HL-60 (cell line): ENCODE measurements around the gene PGS1.

Experiments used
- GABPA ChIP-seq: IDR thresholded peaks from 2 replicates; pipeline ENCODE4 v1.6.1; 2012; ENCODE audit warnings: low read depth
- POLR2AphosphoS5 ChIP-seq: IDR thresholded peaks from 2 replicates; pipeline ENCODE4 v1.6.1; 2012; ENCODE audit warnings: low read depth
- TF ChIP-seq, protein P1 (sequence below): IDR thresholded peaks from one replicate; pipeline ENCODE4 v1.5.1; 2011; ENCODE audit warnings: low read length, control low read depth, inconsistent platforms; ENCODE audit not compliant: insufficient read depth
- TF ChIP-seq, protein P2 (sequence below): IDR thresholded peaks from 2 replicates; pipeline ENCODE4 v1.6.1; 2012; ENCODE audit warnings: low read depth; ENCODE audit not compliant: insufficient replicate concordance

DNA sequence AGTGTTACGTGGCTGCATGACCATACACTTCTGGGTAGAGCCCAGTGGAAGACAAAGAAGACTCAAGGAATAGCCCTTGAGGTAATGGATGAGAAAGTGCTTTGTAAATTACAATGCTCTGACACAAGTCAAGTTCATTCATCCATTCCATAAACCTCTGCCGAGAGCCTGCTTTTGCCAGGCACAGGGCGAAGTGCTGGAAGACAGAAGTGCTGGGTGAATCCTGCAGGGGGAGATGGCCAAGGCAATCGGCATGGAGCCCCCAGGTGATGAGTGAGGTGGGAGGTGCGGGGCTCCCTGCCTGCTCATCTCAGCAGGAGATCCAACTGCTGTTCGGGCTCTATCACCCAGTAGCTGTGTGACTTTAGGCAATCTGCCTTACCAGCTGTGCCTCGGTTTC, 15.8 kb upstream of the PGS1 start:
- TF ChIP-seq, protein P1, sequence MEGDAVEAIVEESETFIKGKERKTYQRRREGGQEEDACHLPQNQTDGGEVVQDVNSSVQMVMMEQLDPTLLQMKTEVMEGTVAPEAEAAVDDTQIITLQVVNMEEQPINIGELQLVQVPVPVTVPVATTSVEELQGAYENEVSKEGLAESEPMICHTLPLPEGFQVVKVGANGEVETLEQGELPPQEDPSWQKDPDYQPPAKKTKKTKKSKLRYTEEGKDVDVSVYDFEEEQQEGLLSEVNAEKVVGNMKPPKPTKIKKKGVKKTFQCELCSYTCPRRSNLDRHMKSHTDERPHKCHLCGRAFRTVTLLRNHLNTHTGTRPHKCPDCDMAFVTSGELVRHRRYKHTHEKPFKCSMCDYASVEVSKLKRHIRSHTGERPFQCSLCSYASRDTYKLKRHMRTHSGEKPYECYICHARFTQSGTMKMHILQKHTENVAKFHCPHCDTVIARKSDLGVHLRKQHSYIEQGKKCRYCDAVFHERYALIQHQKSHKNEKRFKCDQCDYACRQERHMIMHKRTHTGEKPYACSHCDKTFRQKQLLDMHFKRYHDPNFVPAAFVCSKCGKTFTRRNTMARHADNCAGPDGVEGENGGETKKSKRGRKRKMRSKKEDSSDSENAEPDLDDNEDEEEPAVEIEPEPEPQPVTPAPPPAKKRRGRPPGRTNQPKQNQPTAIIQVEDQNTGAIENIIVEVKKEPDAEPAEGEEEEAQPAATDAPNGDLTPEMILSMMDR = no peak
- no peak for TF ChIP-seq GABPA
- TF ChIP-seq POLR2AphosphoS5 = no peak
- TF ChIP-seq, protein P2, sequence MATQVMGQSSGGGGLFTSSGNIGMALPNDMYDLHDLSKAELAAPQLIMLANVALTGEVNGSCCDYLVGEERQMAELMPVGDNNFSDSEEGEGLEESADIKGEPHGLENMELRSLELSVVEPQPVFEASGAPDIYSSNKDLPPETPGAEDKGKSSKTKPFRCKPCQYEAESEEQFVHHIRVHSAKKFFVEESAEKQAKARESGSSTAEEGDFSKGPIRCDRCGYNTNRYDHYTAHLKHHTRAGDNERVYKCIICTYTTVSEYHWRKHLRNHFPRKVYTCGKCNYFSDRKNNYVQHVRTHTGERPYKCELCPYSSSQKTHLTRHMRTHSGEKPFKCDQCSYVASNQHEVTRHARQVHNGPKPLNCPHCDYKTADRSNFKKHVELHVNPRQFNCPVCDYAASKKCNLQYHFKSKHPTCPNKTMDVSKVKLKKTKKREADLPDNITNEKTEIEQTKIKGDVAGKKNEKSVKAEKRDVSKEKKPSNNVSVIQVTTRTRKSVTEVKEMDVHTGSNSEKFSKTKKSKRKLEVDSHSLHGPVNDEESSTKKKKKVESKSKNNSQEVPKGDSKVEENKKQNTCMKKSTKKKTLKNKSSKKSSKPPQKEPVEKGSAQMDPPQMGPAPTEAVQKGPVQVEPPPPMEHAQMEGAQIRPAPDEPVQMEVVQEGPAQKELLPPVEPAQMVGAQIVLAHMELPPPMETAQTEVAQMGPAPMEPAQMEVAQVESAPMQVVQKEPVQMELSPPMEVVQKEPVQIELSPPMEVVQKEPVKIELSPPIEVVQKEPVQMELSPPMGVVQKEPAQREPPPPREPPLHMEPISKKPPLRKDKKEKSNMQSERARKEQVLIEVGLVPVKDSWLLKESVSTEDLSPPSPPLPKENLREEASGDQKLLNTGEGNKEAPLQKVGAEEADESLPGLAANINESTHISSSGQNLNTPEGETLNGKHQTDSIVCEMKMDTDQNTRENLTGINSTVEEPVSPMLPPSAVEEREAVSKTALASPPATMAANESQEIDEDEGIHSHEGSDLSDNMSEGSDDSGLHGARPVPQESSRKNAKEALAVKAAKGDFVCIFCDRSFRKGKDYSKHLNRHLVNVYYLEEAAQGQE = no peak
